ENCODE measurements around the gene NKPD1. TPM values are rescaled to one million over a fixed set of nuclear protein-coding genes. Genes with fewer than 3 reads are reported as not detected.

NKPD1 gene
- total and polyA plus RNA-seq, 2 experiments from 2014 or later, result 0.11 TPM; not detected in 1

DNA sequence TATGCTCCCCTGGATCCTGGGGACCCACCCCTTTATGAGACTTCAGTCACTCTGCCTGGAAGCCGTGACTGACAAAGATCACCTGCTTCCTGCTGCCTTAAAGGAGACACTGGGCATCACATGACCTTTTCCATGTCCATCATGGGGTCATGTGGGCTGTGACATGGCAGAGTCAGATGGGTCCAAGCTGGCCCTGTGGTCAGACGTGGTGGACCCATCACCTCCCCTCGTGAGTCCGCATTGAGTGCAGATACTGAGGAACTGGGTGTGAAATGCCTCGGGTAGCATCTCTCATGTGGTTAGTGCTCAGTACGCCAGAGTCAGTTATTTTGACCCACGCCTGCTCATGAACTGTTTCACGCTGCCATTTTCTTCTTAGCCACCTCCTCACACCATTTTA, 27.1 kb downstream of the NKPD1 start:
- no peaks in the 10 kb centered on the region for H3K4me1 ChIP-seq (ENCODE audit: insufficient read depth)
- peaks cover 71% of the 10 kb centered on the region for H3K79me2 ChIP-seq (ENCODE audit: insufficient read depth)
- no peak overlapping the region for H2AFZ ChIP-seq
- DNase-seq, result no peak
- no peak overlapping the region for H3K27ac ChIP-seq
- no peak overlapping the region for H3K4me3 ChIP-seq
- TF ChIP-seq EZH2 (IDR thresholded peaks at IDR 0.05; ENCODE audit: insufficient read depth, poor library complexity, severe bottlenecking), result no peak
- TF ChIP-seq EZH2phosphoT487 (IDR thresholded peaks at IDR 0.05; ENCODE audit: insufficient read depth, low read depth), result no peak
- no peaks in the 10 kb centered on the region for H3K9me3 ChIP-seq (ENCODE audit: low read depth)
- in situ Hi-C loops (cut with MboI), result no loop called here
- no peaks in the 10 kb centered on the region for H3K9me2 ChIP-seq (ENCODE audit: insufficient read depth)
- H3K9ac ChIP-seq, result no peak overlapping the region
- H3K27me3 ChIP-seq (replicated peaks; ENCODE audit: insufficient read depth), result no peaks in the 10 kb centered on the region
- no peaks in the 10 kb centered on the region for H4K20me1 ChIP-seq (ENCODE audit: insufficient read depth)
- WGBS, 2 experiments (ENCODE audit: low coverage in 1 of 2, low lambda C conversion rate in 2 of 2, missing lambda C conversion rate in 2 of 2), result 86% methylated on average over 8 of the region's 8 CpGs
- H3K36me3 ChIP-seq (ENCODE audit: low read depth), result no peaks in the 10 kb centered on the region
- no peaks in the 10 kb centered on the region for H3F3A ChIP-seq (ENCODE audit: insufficient read depth)
- no peak overlapping the region for H3K4me2 ChIP-seq (ENCODE audit: unreplicated experiment)

- Histone ChIP-seq H2AFZ (no peak overlapping the region), H3K27ac (no peak overlapping the region), H3K4me2 (ENCODE audit: unreplicated experiment) (no peak overlapping the region), H3K27me3 (replicated peaks; ENCODE audit: insufficient read depth) (no peaks in the 10 kb centered on the region), H3F3A (ENCODE audit: insufficient read depth) (no peaks in the 10 kb centered on the region), H3K79me2 (ENCODE audit: insufficient read depth) (peaks cover 89% of the 10 kb centered on the region), H3K9me2 (ENCODE audit: insufficient read depth) (no peaks in the 10 kb centered on the region), H3K9me3 (ENCODE audit: low read depth) (no peaks in the 10 kb centered on the region), H3K9ac (no peak overlapping the region), H3K4me1 (ENCODE audit: insufficient read depth) (no peaks in the 10 kb centered on the region), H4K20me1 (ENCODE audit: insufficient read depth) (peaks cover 3% of the 10 kb centered on the region; the same call in 1 of the 2 replicates), H3K36me3 (ENCODE audit: low read depth) (no peaks in the 10 kb centered on the region), H3K4me3 (no peak overlapping the region)
- in situ Hi-C loops (cut with MboI), result no loop called here
- TF ChIP-seq EZH2phosphoT487 (IDR thresholded peaks at IDR 0.05; ENCODE audit: insufficient read depth, low read depth) (no peak), EZH2 (IDR thresholded peaks at IDR 0.05; ENCODE audit: insufficient read depth, poor library complexity, severe bottlenecking) (no peak)
- 56 to 66% methylated on average over 13 of the region's 13 CpGs for WGBS, 2 experiments (ENCODE audit: low coverage in 1 of 2, low lambda C conversion rate in 2 of 2, missing lambda C conversion rate in 2 of 2)
- DNase-seq, result peak; percentile 50
These were observed 29.7 kb downstream of the NKPD1 start for GRCh38 chr19:45130888-45131615.

DNA sequence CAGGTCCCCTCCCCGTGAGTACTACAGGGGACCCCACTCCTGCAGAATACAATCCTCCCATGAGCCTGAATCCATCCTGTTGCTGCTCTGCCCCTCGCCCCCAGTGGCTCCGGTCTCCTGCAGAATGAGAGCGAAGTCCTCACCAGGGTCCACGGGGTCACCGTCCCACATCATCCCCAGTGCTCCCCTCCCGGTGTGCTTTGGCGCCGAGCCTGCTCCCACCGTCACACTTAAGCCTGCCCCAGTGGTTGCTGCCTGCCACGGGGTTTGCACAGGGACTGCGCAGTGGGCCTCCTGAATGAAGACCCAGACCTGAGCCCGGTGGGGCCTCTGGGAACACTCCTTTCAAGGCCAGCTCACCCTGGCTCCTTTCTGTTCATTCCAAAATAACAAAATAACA, 30.5 kb downstream of the NKPD1 start:
- H2AFZ ChIP-seq, result no peak overlapping the region
- TF ChIP-seq EZH2 (IDR thresholded peaks at IDR 0.05; ENCODE audit: insufficient read depth, poor library complexity, severe bottlenecking) (no peak), EZH2phosphoT487 (IDR thresholded peaks at IDR 0.05; ENCODE audit: insufficient read depth, low read depth) (no peak)

DNA sequence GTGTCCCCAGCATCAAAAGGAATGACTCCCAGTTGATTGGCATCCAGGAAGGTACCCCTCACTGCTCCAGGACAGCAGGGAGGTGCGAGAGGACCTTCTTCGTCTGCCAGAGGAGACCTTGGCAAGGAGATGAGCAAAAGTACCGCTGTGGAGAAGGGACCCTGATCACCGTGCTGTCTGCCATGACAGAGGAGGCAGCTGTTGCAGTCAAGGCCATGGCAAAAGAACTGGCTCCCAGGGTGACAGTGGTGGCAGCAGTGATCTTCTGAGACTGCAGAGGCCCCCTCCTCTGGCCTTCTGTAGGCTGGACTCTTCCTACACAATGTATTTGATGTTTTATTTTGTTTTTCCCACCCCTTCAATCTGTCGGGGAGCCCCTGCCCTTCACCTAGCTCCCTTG, 32.0 kb downstream of the NKPD1 start:
- Histone ChIP-seq H3K9ac (no peak overlapping the region), H3K9me3 (ENCODE audit: low read depth) (no peaks in the 10 kb centered on the region), H4K20me1 (ENCODE audit: insufficient read depth) (peaks cover 3% of the 10 kb centered on the region; the same call in 1 of the 2 replicates), H3K36me3 (ENCODE audit: low read depth) (no peaks in the 10 kb centered on the region), H3K27me3 (replicated peaks; ENCODE audit: insufficient read depth) (no peaks in the 10 kb centered on the region), H3K4me1 (ENCODE audit: insufficient read depth) (no peaks in the 10 kb centered on the region), H3K4me3 (no peak overlapping the region), H3K27ac (no peak overlapping the region), H3K9me2 (ENCODE audit: insufficient read depth) (no peaks in the 10 kb centered on the region), H2AFZ (no peak overlapping the region), H3F3A (ENCODE audit: insufficient read depth) (no peaks in the 10 kb centered on the region), H3K79me2 (ENCODE audit: insufficient read depth) (peaks cover 90% of the 10 kb centered on the region), H3K4me2 (ENCODE audit: unreplicated experiment) (no peak overlapping the region)
- in situ Hi-C loops (cut with MboI), result no loop called here
- no peak for DNase-seq
- no peak for TF ChIP-seq EZH2phosphoT487 (IDR thresholded peaks at IDR 0.05; ENCODE audit: insufficient read depth, low read depth)
- no peak for TF ChIP-seq EZH2 (IDR thresholded peaks at IDR 0.05; ENCODE audit: insufficient read depth, poor library complexity, severe bottlenecking)
- WGBS, 2 experiments (ENCODE audit: low coverage in 1 of 2, low lambda C conversion rate in 2 of 2, missing lambda C conversion rate in 2 of 2), result 96 to 100% methylated on average over 5 of the region's 5 CpGs

More for the DNA sequence above, 30.5 kb downstream of the NKPD1 start:
- no peaks in the 10 kb centered on the region for H3F3A ChIP-seq (ENCODE audit: insufficient read depth)
- peaks cover 88% of the 10 kb centered on the region for H3K79me2 ChIP-seq (ENCODE audit: insufficient read depth)
- no peak for DNase-seq
- H3K9ac ChIP-seq, result no peak overlapping the region
- no peak overlapping the region for H3K4me3 ChIP-seq
- no peaks in the 10 kb centered on the region for H3K9me2 ChIP-seq (ENCODE audit: insufficient read depth)
- no peaks in the 10 kb centered on the region for H3K36me3 ChIP-seq (ENCODE audit: low read depth)
- H3K27me3 ChIP-seq (replicated peaks; ENCODE audit: insufficient read depth), result no peaks in the 10 kb centered on the region
- 88 to 90% methylated on average over 13 of the region's 13 CpGs for WGBS, 2 experiments (ENCODE audit: low coverage in 1 of 2, low lambda C conversion rate in 2 of 2, missing lambda C conversion rate in 2 of 2)
- H3K4me1 ChIP-seq (ENCODE audit: insufficient read depth), result no peaks in the 10 kb centered on the region
- H3K4me2 ChIP-seq (ENCODE audit: unreplicated experiment), result no peak overlapping the region
- peaks cover 3% of the 10 kb centered on the region; the same call in 1 of the 2 replicates for H4K20me1 ChIP-seq (ENCODE audit: insufficient read depth)
- in situ Hi-C loops (cut with MboI), result no loop called here
- H3K9me3 ChIP-seq (ENCODE audit: low read depth), result no peaks in the 10 kb centered on the region
- H3K27ac ChIP-seq, result no peak overlapping the region

Measured in GM23248 (cell line).